ENCODE measurements around the gene ELF5.

The ELF5 gene

GRCh38 chr11:34536056-34536455 is 22.5 kb upstream of the ELF5 start:
- no peak overlapping the region for H3K4me3 ChIP-seq (ENCODE audit: control insufficient read depth, low read depth, low read length)
- no peak for DNase-seq (ENCODE audit: low read depth)
- no peak for TF ChIP-seq CTCF (IDR thresholded peaks at IDR 0.05; ENCODE audit: control insufficient read depth, insufficient read depth, low read depth, low read length, missing control alignments)

GRCh38 chr11:34534826-34535225 is 21.2 kb upstream of the ELF5 start:
- no peak for TF ChIP-seq CTCF (IDR thresholded peaks at IDR 0.05; ENCODE audit: control insufficient read depth, insufficient read depth, low read depth, low read length, missing control alignments)
- DNase-seq (ENCODE audit: low read depth): no peak
- H3K4me3 ChIP-seq (ENCODE audit: control insufficient read depth, low read depth, low read length): no peak overlapping the region

GRCh38 chr11:34531663-34532062 is 18.1 kb upstream of the ELF5 start:
- no peak overlapping the region for H3K4me3 ChIP-seq (ENCODE audit: control insufficient read depth, low read depth, low read length)
- no peak for DNase-seq (ENCODE audit: low read depth)
- no peak for TF ChIP-seq CTCF (IDR thresholded peaks at IDR 0.05; ENCODE audit: control insufficient read depth, insufficient read depth, low read depth, low read length, missing control alignments)

GRCh38 chr11:34530545-34531234 is 17.1 kb upstream of the ELF5 start:
- no peak overlapping the region for H3K4me3 ChIP-seq (ENCODE audit: control insufficient read depth, low read depth, low read length)
- DNase-seq (ENCODE audit: low read depth): no peak
- no peak for TF ChIP-seq CTCF (IDR thresholded peaks at IDR 0.05; ENCODE audit: control insufficient read depth, insufficient read depth, low read depth, low read length, missing control alignments)

GRCh38 chr11:34529643-34530042 is 16.0 kb upstream of the ELF5 start:
- no peak overlapping the region for H3K4me3 ChIP-seq (ENCODE audit: control insufficient read depth, low read depth, low read length)
- no peak for DNase-seq (ENCODE audit: low read depth)
- no peak for TF ChIP-seq CTCF (IDR thresholded peaks at IDR 0.05; ENCODE audit: control insufficient read depth, insufficient read depth, low read depth, low read length, missing control alignments)

GRCh38 chr11:34528072-34528471 is 14.5 kb upstream of the ELF5 start:
- no peak overlapping the region for H3K4me3 ChIP-seq (ENCODE audit: control insufficient read depth, low read depth, low read length)
- no peak for TF ChIP-seq CTCF (IDR thresholded peaks at IDR 0.05; ENCODE audit: control insufficient read depth, insufficient read depth, low read depth, low read length, missing control alignments)
- DNase-seq (ENCODE audit: low read depth): no peak
